ENCODE data around the gene MYORG.
A peak's percentile ranks its signal among the peaks of the same experiment; 100 is the strongest.
"Not testable (repeated sequence)": the region's sequence is repeated elsewhere in the genome, so short reads cannot be mapped to it uniquely, and the experiment has no call there.

The MYORG gene

GRCh38 chr9:34363619-34364351 lies 12.9 kb downstream of the MYORG start:
- H3K36me3 ChIP-seq (ENCODE audit: insufficient read depth, low read depth, low read length): no peaks in the 10 kb centered on the region
- H3K4me1 ChIP-seq (ENCODE audit: insufficient read depth, low read length): peaks cover 19% of the 10 kb centered on the region; the same call in 1 of the 2 replicates
- peak overlapping the region; percentile 4; the same call in 1 of the 2 replicates for H3K9ac ChIP-seq (ENCODE audit: low read depth, low read length)
- H3K27ac ChIP-seq (ENCODE audit: low read length): no peak overlapping the region
- peaks cover 7% of the 10 kb centered on the region; the same call in 1 of the 2 replicates for H3K27me3 ChIP-seq (ENCODE audit: insufficient read depth, low read length)
- H3K9me3 ChIP-seq (ENCODE audit: insufficient read depth, low read depth, low read length): no peaks in the 10 kb centered on the region; the same call in 1 of the 2 replicates
- peak overlapping the region; percentile 30; the same call in 1 of the 2 replicates for H3K4me3 ChIP-seq (ENCODE audit: low read length)

- H3K9ac ChIP-seq (ENCODE audit: low read depth, low read length): no peak overlapping the region; the same call in 1 of the 2 replicates
- H3K27me3 ChIP-seq (ENCODE audit: insufficient read depth, low read length): peaks cover 7% of the 10 kb centered on the region; the same call in 1 of the 2 replicates
- H3K36me3 ChIP-seq (ENCODE audit: insufficient read depth, low read depth, low read length): no peaks in the 10 kb centered on the region
- peak overlapping the region; percentile 33; the same call in 1 of the 2 replicates for H3K4me3 ChIP-seq (ENCODE audit: low read length)
- peaks cover 19% of the 10 kb centered on the region; the same call in 1 of the 2 replicates for H3K4me1 ChIP-seq (ENCODE audit: insufficient read depth, low read length)
- H3K9me3 ChIP-seq (ENCODE audit: insufficient read depth, low read depth, low read length): no peaks in the 10 kb centered on the region; the same call in 1 of the 2 replicates
- no peak overlapping the region for H3K27ac ChIP-seq (ENCODE audit: low read length)
These were observed 14.0 kb downstream of the MYORG start for GRCh38 chr9:34362614-34363214.

GRCh38 chr9:34352957-34353356 lies 23.7 kb downstream of the MYORG start:
- H3K27me3 ChIP-seq (ENCODE audit: insufficient read depth, low read length); H3K4me3 ChIP-seq (ENCODE audit: low read length); H3K9me3 ChIP-seq (ENCODE audit: insufficient read depth, low read depth, low read length); H3K36me3 ChIP-seq (ENCODE audit: insufficient read depth, low read depth, low read length); H3K9ac ChIP-seq (ENCODE audit: low read depth, low read length); H3K27ac ChIP-seq (ENCODE audit: low read length); H3K4me1 ChIP-seq (ENCODE audit: insufficient read depth, low read length): not testable (repeated sequence)

GRCh38 chr9:34352122-34352652 lies 24.5 kb downstream of the MYORG start:
- H3K36me3 ChIP-seq (ENCODE audit: insufficient read depth, low read depth, low read length); H3K9me3 ChIP-seq (ENCODE audit: insufficient read depth, low read depth, low read length); H3K9ac ChIP-seq (ENCODE audit: low read depth, low read length); H3K4me3 ChIP-seq (ENCODE audit: low read length); H3K27me3 ChIP-seq (ENCODE audit: insufficient read depth, low read length); H3K4me1 ChIP-seq (ENCODE audit: insufficient read depth, low read length); H3K27ac ChIP-seq (ENCODE audit: low read length): not testable (repeated sequence)

GRCh38 chr9:34349324-34349723 lies 27.4 kb downstream of the MYORG start:
- H3K9me3 ChIP-seq (ENCODE audit: insufficient read depth, low read depth, low read length): no peaks in the 10 kb centered on the region
- H3K36me3 ChIP-seq (ENCODE audit: insufficient read depth, low read depth, low read length): no peaks in the 10 kb centered on the region
- no peak overlapping the region for H3K4me3 ChIP-seq (ENCODE audit: low read length)
- H3K9ac ChIP-seq (ENCODE audit: low read depth, low read length): no peak overlapping the region
- H3K27ac ChIP-seq (ENCODE audit: low read length): no peak overlapping the region
- H3K27me3 ChIP-seq (ENCODE audit: insufficient read depth, low read length): no peaks in the 10 kb centered on the region
- 0 out of 2 replicates have a peak, but pooled peaks cover 2% of the 10 kb centered on the region for H3K4me1 ChIP-seq (ENCODE audit: insufficient read depth, low read length)

- no peak overlapping the region for H3K4me3 ChIP-seq (ENCODE audit: low read length)
- H3K9me3 ChIP-seq (ENCODE audit: insufficient read depth, low read depth, low read length): no peaks in the 10 kb centered on the region
- H3K4me1 ChIP-seq (ENCODE audit: insufficient read depth, low read length): 0 out of 2 replicates have a peak, but pooled peaks cover 2% of the 10 kb centered on the region
- no peak overlapping the region for H3K9ac ChIP-seq (ENCODE audit: low read depth, low read length)
- peaks cover 9% of the 10 kb centered on the region; the same call in 1 of the 2 replicates for H3K36me3 ChIP-seq (ENCODE audit: insufficient read depth, low read depth, low read length)
- H3K27me3 ChIP-seq (ENCODE audit: insufficient read depth, low read length): no peaks in the 10 kb centered on the region
- no peak overlapping the region for H3K27ac ChIP-seq (ENCODE audit: low read length)
These were observed 28.9 kb downstream of the MYORG start for GRCh38 chr9:34347800-34348158.

GRCh38 chr9:34346873-34347799 lies 29.6 kb downstream of the MYORG start:
- peaks cover 9% of the 10 kb centered on the region; the same call in 1 of the 2 replicates for H3K36me3 ChIP-seq (ENCODE audit: insufficient read depth, low read depth, low read length)
- no peaks in the 10 kb centered on the region for H3K27me3 ChIP-seq (ENCODE audit: insufficient read depth, low read length)
- H3K9me3 ChIP-seq (ENCODE audit: insufficient read depth, low read depth, low read length): no peaks in the 10 kb centered on the region
- H3K9ac ChIP-seq (ENCODE audit: low read depth, low read length): no peak overlapping the region
- no peak overlapping the region for H3K4me3 ChIP-seq (ENCODE audit: low read length)
- no peak overlapping the region for H3K27ac ChIP-seq (ENCODE audit: low read length)
- H3K4me1 ChIP-seq (ENCODE audit: insufficient read depth, low read length): 0 out of 2 replicates have a peak, but pooled peaks cover 2% of the 10 kb centered on the region

- Histone ChIP-seq H3K27ac (ENCODE audit: low read length) (no peak overlapping the region), H3K27me3 (ENCODE audit: insufficient read depth, low read length) (no peaks in the 10 kb centered on the region), H3K9me3 (ENCODE audit: insufficient read depth, low read depth, low read length) (no peaks in the 10 kb centered on the region), H3K9ac (ENCODE audit: low read depth, low read length) (no peak overlapping the region), H3K4me3 (ENCODE audit: low read length) (no peak overlapping the region), H3K4me1 (ENCODE audit: insufficient read depth, low read length) (0 out of 2 replicates have a peak, but pooled peaks cover 2% of the 10 kb centered on the region), H3K36me3 (ENCODE audit: insufficient read depth, low read depth, low read length) (peaks cover 26% of the 10 kb centered on the region)
These were observed 33.1 kb downstream of the MYORG start for GRCh38 chr9:34343605-34344004.

GRCh38 chr9:34343090-34343489 lies 33.6 kb downstream of the MYORG start:
- peaks cover 29% of the 10 kb centered on the region for H3K36me3 ChIP-seq (ENCODE audit: insufficient read depth, low read depth, low read length)
- H3K4me3 ChIP-seq (ENCODE audit: low read length): no peak overlapping the region
- 0 out of 2 replicates have a peak, but pooled peaks cover 2% of the 10 kb centered on the region for H3K4me1 ChIP-seq (ENCODE audit: insufficient read depth, low read length)
- H3K9me3 ChIP-seq (ENCODE audit: insufficient read depth, low read depth, low read length): no peaks in the 10 kb centered on the region
- no peaks in the 10 kb centered on the region for H3K27me3 ChIP-seq (ENCODE audit: insufficient read depth, low read length)
- H3K27ac ChIP-seq (ENCODE audit: low read length): no peak overlapping the region
- no peak overlapping the region for H3K9ac ChIP-seq (ENCODE audit: low read depth, low read length)

GRCh38 chr9:34341659-34342295 lies 34.9 kb downstream of the MYORG start:
- H3K27me3 ChIP-seq (ENCODE audit: insufficient read depth, low read length): no peaks in the 10 kb centered on the region
- no peak overlapping the region for H3K9ac ChIP-seq (ENCODE audit: low read depth, low read length)
- H3K4me1 ChIP-seq (ENCODE audit: insufficient read depth, low read length): 0 out of 2 replicates have a peak, but pooled peaks cover 2% of the 10 kb centered on the region
- H3K4me3 ChIP-seq (ENCODE audit: low read length): no peak overlapping the region
- H3K36me3 ChIP-seq (ENCODE audit: insufficient read depth, low read depth, low read length): peaks cover 29% of the 10 kb centered on the region
- H3K9me3 ChIP-seq (ENCODE audit: insufficient read depth, low read depth, low read length): no peaks in the 10 kb centered on the region
- H3K27ac ChIP-seq (ENCODE audit: low read length): no peak overlapping the region

All from iPS-20b (cell line).